ENCODE results near the gene MFSD6L.

DNA sequence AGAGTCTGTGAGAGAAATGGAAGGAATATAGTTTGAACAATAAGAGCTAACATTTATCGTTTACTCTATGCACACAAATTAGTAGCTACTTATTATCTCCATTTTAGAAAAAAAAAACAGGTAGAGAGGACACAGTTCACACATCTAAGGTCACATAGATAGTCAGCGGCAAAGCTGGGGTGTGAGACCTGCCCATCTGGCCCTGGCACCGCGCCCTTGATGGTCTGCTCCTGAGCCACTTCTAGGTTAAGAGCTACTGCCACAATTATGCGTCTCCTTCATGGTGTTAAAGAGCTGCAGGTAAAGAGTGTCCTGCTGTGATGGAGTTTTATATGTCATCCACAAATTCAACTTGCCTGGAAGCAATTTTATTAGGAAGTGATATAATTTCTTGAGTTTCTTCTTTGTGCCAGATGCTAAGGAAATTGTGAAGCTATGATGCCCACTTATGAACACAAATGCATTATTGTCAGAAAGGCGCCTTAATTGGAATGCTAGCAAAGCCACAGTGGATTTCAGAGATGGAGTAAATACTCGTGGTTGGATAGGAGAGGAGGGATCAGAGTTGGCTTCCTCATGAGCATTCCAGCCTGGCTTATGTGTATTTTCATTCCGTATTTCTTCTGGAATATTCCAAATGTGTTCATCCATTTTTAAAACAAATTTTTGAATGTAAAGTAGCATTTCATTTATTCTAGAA lies 21.3 kb upstream of the MFSD6L start:
- TF ChIP-seq POLR2A (IDR thresholded peaks at IDR 0.05) = no peak
- TF ChIP-seq, protein P1, sequence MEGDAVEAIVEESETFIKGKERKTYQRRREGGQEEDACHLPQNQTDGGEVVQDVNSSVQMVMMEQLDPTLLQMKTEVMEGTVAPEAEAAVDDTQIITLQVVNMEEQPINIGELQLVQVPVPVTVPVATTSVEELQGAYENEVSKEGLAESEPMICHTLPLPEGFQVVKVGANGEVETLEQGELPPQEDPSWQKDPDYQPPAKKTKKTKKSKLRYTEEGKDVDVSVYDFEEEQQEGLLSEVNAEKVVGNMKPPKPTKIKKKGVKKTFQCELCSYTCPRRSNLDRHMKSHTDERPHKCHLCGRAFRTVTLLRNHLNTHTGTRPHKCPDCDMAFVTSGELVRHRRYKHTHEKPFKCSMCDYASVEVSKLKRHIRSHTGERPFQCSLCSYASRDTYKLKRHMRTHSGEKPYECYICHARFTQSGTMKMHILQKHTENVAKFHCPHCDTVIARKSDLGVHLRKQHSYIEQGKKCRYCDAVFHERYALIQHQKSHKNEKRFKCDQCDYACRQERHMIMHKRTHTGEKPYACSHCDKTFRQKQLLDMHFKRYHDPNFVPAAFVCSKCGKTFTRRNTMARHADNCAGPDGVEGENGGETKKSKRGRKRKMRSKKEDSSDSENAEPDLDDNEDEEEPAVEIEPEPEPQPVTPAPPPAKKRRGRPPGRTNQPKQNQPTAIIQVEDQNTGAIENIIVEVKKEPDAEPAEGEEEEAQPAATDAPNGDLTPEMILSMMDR (IDR thresholded peaks at IDR 0.05) = no peak

Measured in adrenal gland (tissue), 5 donors.